GM21723 (cell line): ENCODE data around the gene NSD1.
A peak's percentile ranks its signal among the peaks of the same experiment; 100 is the strongest.
"Not testable (repeated sequence)": the region's sequence is repeated elsewhere in the genome, so short reads cannot be mapped to it uniquely, and the experiment has no call there.

Experiments used
- ATAC-seq: cut with Tn5 transposase; IDR thresholded peaks from one replicate; pipeline ENCODE4 v1.9.1; 2021; ENCODE audit warnings: mild to moderate bottlenecking, moderate library complexity; ENCODE audit not compliant: unreplicated experiment

The NSD1 gene

GRCh38 chr5:177306103-177306640 lies 172.6 kb downstream of the NSD1 start:
- ATAC-seq = not testable (repeated sequence)

GRCh38 chr5:177306674-177307543 lies 173.3 kb downstream of the NSD1 start:
- no peak for ATAC-seq

GRCh38 chr5:177307544-177308363 lies 174.2 kb downstream of the NSD1 start:
- ATAC-seq = no peak

GRCh38 chr5:177308740-177309139 lies 175.2 kb downstream of the NSD1 start:
- no peak for ATAC-seq

- no peak for ATAC-seq
Measured at GRCh38 chr5:177309351-177310191, 176.0 kb downstream of the NSD1 start.

- no peak for ATAC-seq
Measured at GRCh38 chr5:177310332-177310731, 176.8 kb downstream of the NSD1 start.

GRCh38 chr5:177310757-177311391 lies 177.3 kb downstream of the NSD1 start:
- peak; percentile 0 for ATAC-seq

GRCh38 chr5:177311392-177311722 lies 177.8 kb downstream of the NSD1 start:
- ATAC-seq = peak; percentile 1

GRCh38 chr5:177311723-177312648 lies 178.4 kb downstream of the NSD1 start, which contains the start of gene MXD3:
TSS of gene MXD3 (minus strand) at chr5:177311898. CDS start at chr5:177311830, 68 bp downstream.
- ATAC-seq = peak; percentile 69

GRCh38 chr5:177312649-177313181 lies 179.1 kb downstream of the NSD1 start:
- ATAC-seq = peak; percentile 35

GRCh38 chr5:177313561-177314259 lies 180.1 kb downstream of the NSD1 start:
- no peak for ATAC-seq

- ATAC-seq = no peak
Measured at GRCh38 chr5:177314376-177315342, 181.1 kb downstream of the NSD1 start.

GRCh38 chr5:177315411-177315810 lies 181.8 kb downstream of the NSD1 start:
- ATAC-seq = no peak

- no peak for ATAC-seq
Measured at GRCh38 chr5:177316005-177316404, 182.4 kb downstream of the NSD1 start.

- no peak for ATAC-seq
Measured at GRCh38 chr5:177317959-177318377, 184.4 kb downstream of the NSD1 start.

GRCh38 chr5:177319913-177320588 lies 186.5 kb downstream of the NSD1 start:
- no peak for ATAC-seq

- ATAC-seq = no peak
Measured at GRCh38 chr5:177320879-177321278, 187.3 kb downstream of the NSD1 start.
